Cardiac muscle cell (in vitro differentiated cells and primary cell): ENCODE results near the gene GLYR1. TPM values are rescaled to one million over a fixed set of nuclear protein-coding genes. Genes with fewer than 3 reads are reported as not detected.

Source experiments
- DNase-seq, 2 donors: peaks; one replicate each; pipeline versions ENCODE4 v3.0.0 to v3.0.0-alpha.2; 2010 to 2017; ENCODE audit warnings: low read depth in 1 of 2, low spot score in 1 of 2
- H3K27ac ChIP-seq: fragments of 200-600 bp; sonication (generic); 2 replicates; pipeline ENCODE4 v1.5.1; 2016
- H3K27me3 ChIP-seq: fragments of 200-600 bp; sonication (generic); 2 replicates; pipeline ENCODE4 v1.6.0; 2016; ENCODE audit warnings: control low read depth
- H3K36me3 ChIP-seq: fragments of 200-600 bp; sonication (generic); 2 replicates; pipeline ENCODE4 v1.5.1; 2016; ENCODE audit warnings: control low read depth
- H3K4me1 ChIP-seq: fragments of 200-600 bp; sonication (generic); 2 replicates; pipeline ENCODE4 v1.8.1; 2017; ENCODE audit warnings: low read depth, mild to moderate bottlenecking, mixed run types
- H3K4me3 ChIP-seq: fragments of 200-600 bp; sonication (generic); 2 replicates; pipeline ENCODE4 v1.5.1; 2016; ENCODE audit warnings: mild to moderate bottlenecking
- H3K9me3 ChIP-seq: fragments of 200-600 bp; sonication (generic); 2 replicates; pipeline ENCODE4 v1.5.1; 2017; ENCODE audit warnings: low read depth, mild to moderate bottlenecking, control low read depth
- CTCF ChIP-seq: IDR thresholded peaks from 2 replicates; pipeline ENCODE4 v1.5.1; 2012; ENCODE audit warnings: low read depth, mild to moderate bottlenecking, low read length
- polyA plus RNA-seq: library from polyadenylated mRNA; unstranded; fragments of >200 nt; fragmentation: Nextera tagmentation; extraction: Ambion mirVana; gene quantifications from 2 replicates; pipeline ENCODE4 v1.2.1, GENCODE V29; 2016
- total RNA-seq: library from RNA; depleted of rRNA; stranded (reverse); fragments of >200 nt; gene quantifications from 2 replicates; pipeline ENCODE4 v1.2.3, GENCODE V29; 2016

GLYR1 gene
- total and polyA plus RNA-seq, 2 experiments from 2014 or later, result 38.0 to 65.5 TPM

DNA sequence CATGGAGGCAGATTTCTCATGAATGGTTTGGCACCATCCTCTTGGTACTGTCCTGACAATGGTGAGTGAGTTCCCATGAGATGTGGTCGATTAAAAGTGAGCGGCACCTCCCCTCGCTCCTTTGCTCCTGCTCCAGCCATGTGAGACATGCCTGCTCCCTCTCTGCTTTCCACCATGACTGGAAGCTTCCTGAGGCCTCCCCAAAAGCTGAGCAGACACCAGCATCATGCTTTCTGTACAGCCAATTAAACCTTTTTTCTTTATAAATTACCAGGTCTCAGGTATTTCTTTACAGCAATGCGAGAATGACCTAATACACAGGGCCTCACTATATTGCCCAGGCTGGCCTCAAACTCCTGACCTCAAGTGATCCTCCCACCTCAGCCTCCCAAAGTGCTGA, 92.2 kb downstream of the GLYR1 start:
- Histone ChIP-seq H3K36me3 (peaks cover 29% of the 10 kb centered on the region), H3K27me3 (no peaks in the 10 kb centered on the region), H3K9me3 (no peaks in the 10 kb centered on the region), H3K4me3 (no peak overlapping the region), H3K4me1 (no peaks in the 10 kb centered on the region), H3K27ac (no peak overlapping the region)
- no peak for TF ChIP-seq CTCF
- no peak for DNase-seq

DNA sequence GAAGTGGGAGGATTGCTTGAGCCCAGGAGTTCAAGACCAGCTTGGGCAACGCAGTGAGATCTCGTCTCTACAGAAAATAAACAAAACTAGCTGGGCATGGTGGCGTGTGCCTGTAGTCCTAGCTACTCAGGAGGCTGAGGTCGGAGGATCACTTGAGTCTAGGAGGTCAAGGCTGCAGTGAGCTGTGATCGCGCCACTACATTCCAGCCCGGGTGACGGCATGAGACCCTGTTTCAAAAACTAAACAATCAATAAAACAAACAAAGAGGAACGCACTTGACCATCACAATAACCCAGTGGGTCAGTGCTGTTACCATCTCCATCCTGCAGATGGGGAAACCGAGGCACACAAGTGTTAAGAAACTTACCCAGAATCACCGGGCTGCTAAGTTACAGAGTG, 93.9 kb downstream of the GLYR1 start:
- Histone ChIP-seq H3K4me1 (no peaks in the 10 kb centered on the region), H3K9me3 (no peaks in the 10 kb centered on the region), H3K4me3 (no peak overlapping the region), H3K27me3 (no peaks in the 10 kb centered on the region), H3K36me3 (peaks cover 24% of the 10 kb centered on the region), H3K27ac (no peak overlapping the region)
- DNase-seq, result no peak
- no peak for TF ChIP-seq CTCF

Other genes with a start within 250 kb of the GLYR1 start
- 33.6 and 42.9 TPM in 2 replicates for gene UBALD1, start 232.4 kb downstream of the GLYR1 start, total RNA-seq
- gene UBALD1, start 232.4 kb downstream of the GLYR1 start, polyA plus RNA-seq, result 46.6 and 47.3 TPM in 2 replicates
- 58.2 and 66.6 TPM in 2 replicates for gene MGRN1, start 222.5 kb downstream of the GLYR1 start, total RNA-seq
- 42.6 and 47.2 TPM in 2 replicates for gene MGRN1, start 222.5 kb downstream of the GLYR1 start, polyA plus RNA-seq
- 84.4 and 139 TPM in 2 replicates for gene NUDT16L1, start 153.7 kb downstream of the GLYR1 start, total RNA-seq
- 141 and 157 TPM in 2 replicates for gene NUDT16L1, start 153.7 kb downstream of the GLYR1 start, polyA plus RNA-seq
- 38.7 and 40.3 TPM in 2 replicates for gene ANKS3, start 113.0 kb downstream of the GLYR1 start, total RNA-seq
- gene ANKS3, start 113.0 kb downstream of the GLYR1 start, polyA plus RNA-seq, result 35.2 and 37.6 TPM in 2 replicates
- 0.77 and 1.2 TPM in 2 replicates for gene DNAAF8, start 112.8 kb downstream of the GLYR1 start, total RNA-seq
- 0.07 and 1.2 TPM in 2 replicates for gene DNAAF8, start 112.8 kb downstream of the GLYR1 start, polyA plus RNA-seq
- 20.4 and 32.7 TPM in 2 replicates for gene ZNF500, start 80.1 kb downstream of the GLYR1 start, total RNA-seq
- gene ZNF500, start 80.1 kb downstream of the GLYR1 start, polyA plus RNA-seq, result 17.0 and 23.8 TPM in 2 replicates
- gene SEPTIN12, start 58.9 kb downstream of the GLYR1 start, total RNA-seq, result 1.7 and 2.9 TPM in 2 replicates
- gene SEPTIN12, start 58.9 kb downstream of the GLYR1 start, polyA plus RNA-seq, result 2.2 and 7.3 TPM in 2 replicates
- gene SMIM22, start 51.9 kb downstream of the GLYR1 start, total RNA-seq, result not detected in 2 replicates
- gene SMIM22, start 51.9 kb downstream of the GLYR1 start, polyA plus RNA-seq, result 0.41 and 5.3 TPM in 2 replicates
- gene ROGDI, start 44.7 kb downstream of the GLYR1 start, total RNA-seq, result 146 and 161 TPM in 2 replicates
- 173 and 220 TPM in 2 replicates for gene ROGDI, start 44.7 kb downstream of the GLYR1 start, polyA plus RNA-seq
- gene UBN1, start 193 bp upstream of the GLYR1 start, total RNA-seq, result 24.2 and 33.4 TPM in 2 replicates
- 21.4 and 23.7 TPM in 2 replicates for gene UBN1, start 193 bp upstream of the GLYR1 start, polyA plus RNA-seq
- gene PPL, start 89.9 kb upstream of the GLYR1 start, total RNA-seq, result 6.4 and 10.8 TPM in 2 replicates
- gene PPL, start 89.9 kb upstream of the GLYR1 start, polyA plus RNA-seq, result 7.5 and 8.4 TPM in 2 replicates
- 0.21 and 0.35 TPM in 2 replicates for gene SEC14L5, start 111.0 kb upstream of the GLYR1 start, total RNA-seq
- not detected in 2 replicates for gene SEC14L5, start 111.0 kb upstream of the GLYR1 start, polyA plus RNA-seq
- gene NAGPA, start 186.6 kb upstream of the GLYR1 start, total RNA-seq, result 23.0 and 24.6 TPM in 2 replicates
- gene NAGPA, start 186.6 kb upstream of the GLYR1 start, polyA plus RNA-seq, result 9.8 and 10.8 TPM in 2 replicates
- 0.49 TPM in 1 of 2 replicates, not detected in the other for gene C16orf89, start 218.7 kb upstream of the GLYR1 start, total RNA-seq
- 0.62 TPM in 1 of 2 replicates, not detected in the other for gene C16orf89, start 218.7 kb upstream of the GLYR1 start, polyA plus RNA-seq
- gene ALG1, start 224.6 kb upstream of the GLYR1 start, total RNA-seq, result 16.7 and 26.5 TPM in 2 replicates
- gene ALG1, start 224.6 kb upstream of the GLYR1 start, polyA plus RNA-seq, result 20.0 and 20.2 TPM in 2 replicates